Fibroblast of lung (primary cell): Measurements from ENCODE around the gene UNC79.
A peak's percentile ranks its signal among the peaks of the same experiment; 100 is the strongest.

Experiments
- EZH2 ChIP-seq: IDR thresholded peaks from 2 replicates; pipeline ENCODE4 v1.5.1; 2012; ENCODE audit warnings: low read length, control low read depth, mild to moderate bottlenecking; ENCODE audit errors: missing control alignments
- TF ChIP-seq, protein P1 (sequence below), 2 donors: IDR thresholded peaks in 1 of 2; conservative IDR thresholded peaks in 1 of 2; 1 replicate in 1 of 2; 2 replicates in 1 of 2; pipeline ENCODE4 v1.5.1; 2011 to 2012; ENCODE audit warnings: low read length in 2 of 2, control low read depth in 1 of 2, inconsistent platforms in 1 of 2, low read depth in 1 of 2, mild to moderate bottlenecking in 1 of 2

DNA sequence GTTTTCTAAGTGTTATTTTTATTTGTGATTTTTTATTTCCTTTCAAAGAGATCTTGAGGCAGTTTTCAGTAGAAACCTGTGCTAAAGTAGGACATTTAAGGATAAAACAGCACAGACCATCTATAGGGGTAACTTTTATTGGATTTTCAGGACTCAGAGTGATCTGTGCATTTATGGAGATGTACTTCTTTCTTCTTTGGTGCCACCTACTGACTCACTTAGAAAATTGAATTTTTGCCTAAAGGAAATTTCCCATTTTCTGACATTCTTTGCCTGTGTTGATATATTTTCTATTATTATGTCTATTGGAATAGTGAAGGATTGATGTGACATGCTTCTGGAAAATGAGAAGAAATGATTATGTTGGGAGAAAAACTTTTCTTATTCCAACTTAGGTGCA lies 113.0 kb downstream of the UNC79 start:
- TF ChIP-seq, protein P1, sequence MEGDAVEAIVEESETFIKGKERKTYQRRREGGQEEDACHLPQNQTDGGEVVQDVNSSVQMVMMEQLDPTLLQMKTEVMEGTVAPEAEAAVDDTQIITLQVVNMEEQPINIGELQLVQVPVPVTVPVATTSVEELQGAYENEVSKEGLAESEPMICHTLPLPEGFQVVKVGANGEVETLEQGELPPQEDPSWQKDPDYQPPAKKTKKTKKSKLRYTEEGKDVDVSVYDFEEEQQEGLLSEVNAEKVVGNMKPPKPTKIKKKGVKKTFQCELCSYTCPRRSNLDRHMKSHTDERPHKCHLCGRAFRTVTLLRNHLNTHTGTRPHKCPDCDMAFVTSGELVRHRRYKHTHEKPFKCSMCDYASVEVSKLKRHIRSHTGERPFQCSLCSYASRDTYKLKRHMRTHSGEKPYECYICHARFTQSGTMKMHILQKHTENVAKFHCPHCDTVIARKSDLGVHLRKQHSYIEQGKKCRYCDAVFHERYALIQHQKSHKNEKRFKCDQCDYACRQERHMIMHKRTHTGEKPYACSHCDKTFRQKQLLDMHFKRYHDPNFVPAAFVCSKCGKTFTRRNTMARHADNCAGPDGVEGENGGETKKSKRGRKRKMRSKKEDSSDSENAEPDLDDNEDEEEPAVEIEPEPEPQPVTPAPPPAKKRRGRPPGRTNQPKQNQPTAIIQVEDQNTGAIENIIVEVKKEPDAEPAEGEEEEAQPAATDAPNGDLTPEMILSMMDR (conservative IDR thresholded peaks at IDR 0.05 in 1 of 2, IDR thresholded peaks at IDR 0.05 in 1 of 2; ENCODE audit: low read depth in 1 of 2, low read length in 2 of 2): peak; percentile 25 to 43
- no peak for TF ChIP-seq EZH2
